ENCODE measurements around the gene DPP7.

The DPP7 gene

GRCh38 chr9:137105814-137106661 is 8.5 kb downstream of the DPP7 start:
- Histone ChIP-seq H3K27ac (ENCODE audit: extremely low read depth, low read depth, low read length) (no peak overlapping the region), H3K4me3 (ENCODE audit: low read depth, low read length) (no peak overlapping the region), H3K9me3 (ENCODE audit: control insufficient read depth, insufficient read depth, low read depth, low read length) (no peaks in the 10 kb centered on the region), H3K36me3 (ENCODE audit: control insufficient read depth in 2 of 2, insufficient read depth in 1 of 2, low read length in 2 of 2) (peaks cover 0 to 86% of the 10 kb centered on the region in 2 experiments; a peak in 1 of 3 replicates), H3K4me1 (ENCODE audit: control insufficient read depth, insufficient read depth, low read length) (no peaks in the 10 kb centered on the region)
- ChIA-PET CTCF (interaction anchor here (0.6 to 2.1 kb wide), 5 partner anchors 35 to 131 kb away, joined by 4 to 5 read pairs (median 4); partner anchors contain the start of gene RNF224), POLR2A (interaction anchor here (0.9 to 1.2 kb wide), 2 partner anchors 135 to 378 kb away, joined by 3 to 8 read pairs; partner anchors contain the start of gene TUBB4B)
- TF ChIP-seq PRDM2 (tag by site-specific recombination; IDR thresholded peaks at IDR 0.05; ENCODE audit: borderline replicate concordance): no peak
- TF ChIP-seq TSHZ1 (tag by site-specific recombination; IDR thresholded peaks at IDR 0.05; ENCODE audit: borderline replicate concordance): no peak
- TF ChIP-seq ZNF596 (tag by site-specific recombination; IDR thresholded peaks at IDR 0.05): no peak
- no peak for TF ChIP-seq ZBTB6 (tag by site-specific recombination; IDR thresholded peaks at IDR 0.05)

GRCh38 chr9:137103206-137103999 is 11.1 kb downstream of the DPP7 start:
- no peaks in the 10 kb centered on the region for H3K4me1 ChIP-seq (ENCODE audit: control insufficient read depth, insufficient read depth, low read length)
- H3K4me3 ChIP-seq (ENCODE audit: low read depth, low read length): no peak overlapping the region
- no peaks in the 10 kb centered on the region for H3K9me3 ChIP-seq (ENCODE audit: control insufficient read depth, insufficient read depth, low read depth, low read length)
- TF ChIP-seq ZNF366 (tag by site-specific recombination; conservative IDR thresholded peaks at IDR 0.05) (no peak), ZNF433 (tag by site-specific recombination; IDR thresholded peaks at IDR 0.05; ENCODE audit: low read depth) (no peak), ZSCAN5A (tag by site-specific recombination; IDR thresholded peaks at IDR 0.05) (no peak)
- CTCF ChIA-PET: interaction anchor here (0.7 to 2.1 kb wide), 4 partner anchors 15 to 134 kb away, joined by 4 to 7 read pairs (median 4); no protein-coding TSS in a partner anchor
- POLR2A ChIA-PET: no interaction called here
- no peak overlapping the region for H3K27ac ChIP-seq (ENCODE audit: extremely low read depth, low read depth, low read length)
- H3K36me3 ChIP-seq (ENCODE audit: control insufficient read depth in 2 of 2, insufficient read depth in 1 of 2, low read length in 2 of 2): peaks cover 0 to 93% of the 10 kb centered on the region in 2 experiments; a peak in 2 of 3 replicates
